Ascending aorta (tissue), 2 donors: ENCODE data around the gene PACSIN1. TPM values are rescaled to one million over a fixed set of nuclear protein-coding genes. Genes with fewer than 3 reads are reported as not detected.

Experiments used
- DNase-seq, 2 donors: peaks; one replicate each; pipeline ENCODE4 v3.0.0-alpha.2; 2019; ENCODE audit warnings: low spot score in 2 of 2
- H3K27ac ChIP-seq, 2 donors: fragments of 200-600 bp; sonication (generic); one replicate each; pipeline ENCODE4 v1.5.1; 2016 to 2017; ENCODE audit warnings: mild to moderate bottlenecking in 1 of 2
- H3K27me3 ChIP-seq: fragments of 200-600 bp; sonication (generic); one replicate; pipeline ENCODE4 v1.5.1; 2017
- H3K36me3 ChIP-seq, 2 donors: fragments of 200-600 bp; sonication (generic); one replicate each; pipeline ENCODE4 v1.5.1; 2016
- H3K4me1 ChIP-seq, 2 donors: fragments of 200-600 bp; sonication (generic); one replicate each; pipeline ENCODE4 v1.5.1; 2016 to 2017; ENCODE audit warnings: mild to moderate bottlenecking in 1 of 2
- H3K4me3 ChIP-seq, 2 donors: fragments of 200-600 bp; sonication (generic); one replicate each; pipeline ENCODE4 v1.5.1; 2016 to 2017; ENCODE audit warnings: mild to moderate bottlenecking in 1 of 2
- H3K9me3 ChIP-seq, 2 donors: fragments of 200-600 bp; sonication (generic); one replicate each; pipeline ENCODE4 v1.5.1; 2016
- CTCF ChIP-seq, 3 experiments: fragments of 200-600 bp in 2 of 3; fragments of 450-650 bp in 1 of 3; sonication (generic) in 2 of 3; IDR thresholded peaks; one replicate each; pipeline ENCODE4 v1.5.1; 2016 to 2019; ENCODE audit warnings: antibody characterized with exemption in 3 of 3, mild to moderate bottlenecking in 1 of 3, moderate library complexity in 1 of 3
- intact Hi-C: fragments of 100-400 bp; cut with DNase I; formaldehyde crosslinking; loops from one replicate; pipeline ENCODE4 v1.15.1; 2023
- total RNA-seq: library from RNA; depleted of rRNA; stranded (reverse); fragments of >200 nt; gene quantifications from one replicate; pipeline ENCODE4 v1.1.0, GENCODE V29; 2016

Gene PACSIN1
- total RNA-seq, 1 donor from 2014 or later, result not detected

GRCh38 chr6:34511214-34511914, 45.5 kb downstream of the PACSIN1 start:
- DNase-seq, result no peak
- intact Hi-C loops, result no loop called here

GRCh38 chr6:34511915-34512737, 46.2 kb downstream of the PACSIN1 start:
- no peaks in the 10 kb centered on the region for H3K27me3 ChIP-seq
- H3K9me3 ChIP-seq, result no peaks in the 10 kb centered on the region
- intact Hi-C loops, result no loop called here
- H3K4me3 ChIP-seq, result no peak overlapping the region
- no peaks in the 10 kb centered on the region for H3K4me1 ChIP-seq
- DNase-seq, result no peak
- TF ChIP-seq CTCF (IDR thresholded peaks at IDR 0.05), result no peak
- H3K36me3 ChIP-seq, result no peaks in the 10 kb centered on the region
- H3K27ac ChIP-seq, result no peak overlapping the region

More at GRCh38 chr6:34511214-34511914, 45.5 kb downstream of the PACSIN1 start:
- no peaks in the 10 kb centered on the region for H3K36me3 ChIP-seq
- H3K4me3 ChIP-seq, result no peak overlapping the region
- TF ChIP-seq CTCF (IDR thresholded peaks at IDR 0.05), result no peak
- H3K27me3 ChIP-seq, result no peaks in the 10 kb centered on the region
- H3K27ac ChIP-seq, result no peak overlapping the region
- no peaks in the 10 kb centered on the region for H3K4me1 ChIP-seq
- H3K9me3 ChIP-seq, result no peaks in the 10 kb centered on the region

- no peak overlapping the region for H3K27ac ChIP-seq
- H3K4me1 ChIP-seq, result no peaks in the 10 kb centered on the region
- DNase-seq, result no peak
- no peaks in the 10 kb centered on the region for H3K36me3 ChIP-seq
- no peak for TF ChIP-seq CTCF (IDR thresholded peaks at IDR 0.05)
- no peaks in the 10 kb centered on the region for H3K27me3 ChIP-seq
- intact Hi-C loops, result no loop called here
- no peaks in the 10 kb centered on the region for H3K9me3 ChIP-seq
- no peak overlapping the region for H3K4me3 ChIP-seq
Measured at GRCh38 chr6:34512738-34513115, 46.9 kb downstream of the PACSIN1 start.

- H3K9me3 ChIP-seq, result no peaks in the 10 kb centered on the region
- H3K36me3 ChIP-seq, result no peaks in the 10 kb centered on the region
- no peaks in the 10 kb centered on the region for H3K4me1 ChIP-seq
- H3K27me3 ChIP-seq, result no peaks in the 10 kb centered on the region
- intact Hi-C loops, result no loop called here
- H3K4me3 ChIP-seq, result no peak overlapping the region
- H3K27ac ChIP-seq, result no peak overlapping the region
- TF ChIP-seq CTCF (IDR thresholded peaks at IDR 0.05), result no peak
- no peak for DNase-seq
Measured at GRCh38 chr6:34513646-34514045, 47.8 kb downstream of the PACSIN1 start.

GRCh38 chr6:34514112-34514511, 48.2 kb downstream of the PACSIN1 start:
- Histone ChIP-seq H3K27me3 (no peaks in the 10 kb centered on the region), H3K4me3 (no peak overlapping the region), H3K36me3 (no peaks in the 10 kb centered on the region), H3K9me3 (no peaks in the 10 kb centered on the region), H3K27ac (no peak overlapping the region), H3K4me1 (no peaks in the 10 kb centered on the region)
- DNase-seq, result no peak
- TF ChIP-seq CTCF (IDR thresholded peaks at IDR 0.05), result no peak
- intact Hi-C loops, result no loop called here
